PC-3 (cell line): ENCODE measurements around the gene YARS2. TPM values are rescaled to one million over a fixed set of nuclear protein-coding genes. Genes with fewer than 3 reads are reported as not detected.
"Not testable (repeated sequence)": the region's sequence is repeated elsewhere in the genome, so short reads cannot be mapped to it uniquely, and the experiment has no call there.

ENCODE experiments used
- ATAC-seq: fragments of 200-7000 bp; cut with Tn5 transposase; 2 replicates; pipeline ENCODE4 v1.9.1; 2020; ENCODE audit warnings: mild to moderate bottlenecking, moderate library complexity
- BruUV-seq: library from RNA; stranded (reverse); fragments of 400-500 nt; replicated peaks from 2 replicates; lab custom pipeline; 2021; lab: Mats Ljungman, UMichigan
- CTCF ChIA-PET: fragments of 300-600 bp; sonication (Branson Sonifier 250); formaldehyde crosslinking; loops from one replicate; lab custom pipeline; 2022; ENCODE audit warnings: antibody characterized with exemption; lab: Charles Lee
- POLR2A ChIA-PET: fragments of 300-600 bp; sonication (Branson Sonifier 250); formaldehyde crosslinking; loops from one replicate; lab custom pipeline; 2022; ENCODE audit warnings: antibody characterized with exemption; ENCODE audit not compliant: unreplicated experiment; lab: Charles Lee
- DNase-seq: peaks from one replicate; pipeline ENCODE4 v3.0.0-alpha.2; 2015
- H2AFZ ChIP-seq: fragments of 300-600 bp; sonication (generic); 2 replicates; pipeline ENCODE4 v1.6.0; 2016; ENCODE audit warnings: antibody characterized with exemption, low read length
- H3F3A ChIP-seq: fragments of 300-600 bp; sonication (generic); one replicate; pipeline ENCODE4 v1.6.0; 2017; ENCODE audit warnings: antibody characterized with exemption, low read length, control low read depth, mild to moderate bottlenecking; ENCODE audit not compliant: unreplicated experiment
- H3K27ac ChIP-seq: fragments of 300-600 bp; sonication (generic); 2 replicates; pipeline ENCODE4 v1.5.1; 2016; ENCODE audit warnings: mild to moderate bottlenecking, low read length
- H3K27me3 ChIP-seq: fragments of 300-600 bp; sonication (generic); 2 replicates; pipeline ENCODE4 v1.6.1; 2016; ENCODE audit warnings: low read length, mixed read lengths
- H3K36me3 ChIP-seq: fragments of 300-600 bp; sonication (generic); 2 replicates; pipeline ENCODE4 v1.6.1; 2016; ENCODE audit warnings: low read depth, mixed run types, low read length, mixed read lengths
- H3K4me1 ChIP-seq: fragments of 300-600 bp; sonication (generic); 2 replicates; pipeline ENCODE4 v1.5.1; 2016; ENCODE audit warnings: low read length; ENCODE audit not compliant: insufficient read depth
- H3K4me2 ChIP-seq: fragments of 300-600 bp; sonication (generic); 2 replicates; pipeline ENCODE4 v1.6.0; 2016; ENCODE audit warnings: low read length
- H3K4me3 ChIP-seq: fragments of 300-600 bp; sonication (generic); 2 replicates; pipeline ENCODE4 v1.5.1; 2016; ENCODE audit warnings: mild to moderate bottlenecking, low read length, mixed read lengths
- H3K79me2 ChIP-seq: fragments of 300-600 bp; sonication (generic); 2 replicates; pipeline ENCODE4 v1.6.1; 2017; ENCODE audit warnings: low read length, mixed read lengths
- H3K9ac ChIP-seq: fragments of 300-600 bp; sonication (generic); 2 replicates; pipeline ENCODE4 v1.6.0; 2016; ENCODE audit warnings: mild to moderate bottlenecking, low read length
- H3K9me2 ChIP-seq: fragments of 300-600 bp; sonication (generic); replicated peaks from 2 replicates; pipeline ENCODE4 v1.6.1; 2016; ENCODE audit warnings: mixed run types, low read length, mixed read lengths
- H3K9me3 ChIP-seq: fragments of 300-600 bp; sonication (generic); 2 replicates; pipeline ENCODE4 v1.6.1; 2016; ENCODE audit warnings: low read length, mixed read lengths
- H4K20me1 ChIP-seq: fragments of 300-600 bp; sonication (generic); 2 replicates; pipeline ENCODE4 v1.6.1; 2016; ENCODE audit warnings: low read length, mixed read lengths
- CTCF ChIP-seq: fragments of 300-600 bp; sonication (generic); conservative IDR thresholded peaks from 2 replicates; pipeline ENCODE4 v1.5.1; 2017; ENCODE audit warnings: antibody characterized with exemption, low read depth, mild to moderate bottlenecking, low read length
- EZH2 ChIP-seq: fragments of 300-600 bp; sonication (generic); IDR thresholded peaks from one replicate; pipeline ENCODE4 v1.6.1; 2017; ENCODE audit warnings: antibody characterized with exemption, mild to moderate bottlenecking, low read length; ENCODE audit not compliant: unreplicated experiment
- EZH2phosphoT487 ChIP-seq: fragments of 300-600 bp; sonication (generic); IDR thresholded peaks from 2 replicates; pipeline ENCODE4 v1.6.1; 2018; ENCODE audit warnings: mild to moderate bottlenecking, antibody characterized with exemption, low read length, borderline replicate concordance
- intact Hi-C: fragments of 100-400 bp; cut with micrococcal nuclease; formaldehyde crosslinking; loops from 2 replicates; pipeline ENCODE4 v1.9.0; 2023
- total RNA-seq: library from RNA; depleted of rRNA; stranded (reverse); fragments of >200 nt; gene quantifications from 2 replicates; pipeline ENCODE4 v1.2.3, GENCODE V29; 2014

YARS2 gene
- total RNA-seq, 1 experiment from 2014 or later: 37.4 TPM

GRCh38 chr12:32727237-32727636, 28.5 kb downstream of the YARS2 start:
- TF ChIP-seq EZH2: no peak
- no peak for TF ChIP-seq CTCF
- TF ChIP-seq EZH2phosphoT487: no peak
- Histone ChIP-seq H3K27me3 (no peaks in the 10 kb centered on the region), H3K4me3 (no peak overlapping the region), H3K27ac (no peak overlapping the region), H3K4me1 (no peaks in the 10 kb centered on the region; the same call in 1 of the 2 replicates), H3K9ac (no peak overlapping the region), H3K4me2 (no peak overlapping the region), H2AFZ (no peak overlapping the region), H3F3A (no peaks in the 10 kb centered on the region), H4K20me1 (no peaks in the 10 kb centered on the region), H3K36me3 (peaks cover 11% of the 10 kb centered on the region), H3K79me2 (no peaks in the 10 kb centered on the region), H3K9me2 (no peaks in the 10 kb centered on the region), H3K9me3 (no peaks in the 10 kb centered on the region)
- no TSS peak for BruUV-seq
- DNase-seq (no peak), ATAC-seq (no peak)
- ChIA-PET CTCF (no interaction called here), POLR2A (no interaction called here)
- intact Hi-C loops: no loop called here

GRCh38 chr12:32726286-32726685, 29.4 kb downstream of the YARS2 start:
- H3K9ac ChIP-seq: no peak overlapping the region
- H3K27me3 ChIP-seq: no peaks in the 10 kb centered on the region
- H3K9me3 ChIP-seq: no peaks in the 10 kb centered on the region
- no peaks in the 10 kb centered on the region for H4K20me1 ChIP-seq
- BruUV-seq: no TSS peak
- ATAC-seq: no peak
- ChIA-PET POLR2A (no interaction called here), CTCF (no interaction called here)
- H2AFZ ChIP-seq: no peak overlapping the region
- H3K27ac ChIP-seq: no peak overlapping the region
- TF ChIP-seq EZH2phosphoT487 (no peak), CTCF (no peak), EZH2 (no peak)
- H3K4me3 ChIP-seq: no peak overlapping the region
- no peak overlapping the region for H3K4me2 ChIP-seq
- DNase-seq: no peak
- H3F3A ChIP-seq: no peaks in the 10 kb centered on the region
- intact Hi-C loops: no loop called here
- peaks cover 6% of the 10 kb centered on the region; the same call in 1 of the 2 replicates for H3K36me3 ChIP-seq
- no peaks in the 10 kb centered on the region for H3K79me2 ChIP-seq
- H3K4me1 ChIP-seq: no peaks in the 10 kb centered on the region; the same call in 1 of the 2 replicates
- H3K9me2 ChIP-seq: no peaks in the 10 kb centered on the region

GRCh38 chr12:32725308-32725707, 30.4 kb downstream of the YARS2 start:
- ATAC-seq: peak; percentile 57
- intact Hi-C loops: not testable (repeated sequence)
- CTCF ChIA-PET: interaction anchor here (0.7 kb wide), 1 partner anchor 27 kb away, joined by 3 read pairs; no protein-coding TSS in a partner anchor

More at GRCh38 chr12:32725308-32725707, 30.4 kb downstream of the YARS2 start:
- BruUV-seq, H2AFZ ChIP-seq, H3K9me3 ChIP-seq, H3K4me2 ChIP-seq, H3K27ac ChIP-seq, H3K9ac ChIP-seq, H3K36me3 ChIP-seq, H4K20me1 ChIP-seq, H3K27me3 ChIP-seq, H3K4me3 ChIP-seq, H3F3A ChIP-seq, H3K9me2 ChIP-seq, H3K4me1 ChIP-seq, POLR2A ChIA-PET, H3K79me2 ChIP-seq: not testable (repeated sequence)
- peak; percentile 7 for DNase-seq
